AG20443 (cell line): ENCODE measurements around the gene KLF11.
A peak's percentile ranks its signal among the peaks of the same experiment; 100 is the strongest.

Experiments
- DNase-seq: peaks from one replicate; pipeline ENCODE4 v3.0.0; 2012; ENCODE audit warnings: low spot score, mixed read lengths

Gene KLF11

DNA sequence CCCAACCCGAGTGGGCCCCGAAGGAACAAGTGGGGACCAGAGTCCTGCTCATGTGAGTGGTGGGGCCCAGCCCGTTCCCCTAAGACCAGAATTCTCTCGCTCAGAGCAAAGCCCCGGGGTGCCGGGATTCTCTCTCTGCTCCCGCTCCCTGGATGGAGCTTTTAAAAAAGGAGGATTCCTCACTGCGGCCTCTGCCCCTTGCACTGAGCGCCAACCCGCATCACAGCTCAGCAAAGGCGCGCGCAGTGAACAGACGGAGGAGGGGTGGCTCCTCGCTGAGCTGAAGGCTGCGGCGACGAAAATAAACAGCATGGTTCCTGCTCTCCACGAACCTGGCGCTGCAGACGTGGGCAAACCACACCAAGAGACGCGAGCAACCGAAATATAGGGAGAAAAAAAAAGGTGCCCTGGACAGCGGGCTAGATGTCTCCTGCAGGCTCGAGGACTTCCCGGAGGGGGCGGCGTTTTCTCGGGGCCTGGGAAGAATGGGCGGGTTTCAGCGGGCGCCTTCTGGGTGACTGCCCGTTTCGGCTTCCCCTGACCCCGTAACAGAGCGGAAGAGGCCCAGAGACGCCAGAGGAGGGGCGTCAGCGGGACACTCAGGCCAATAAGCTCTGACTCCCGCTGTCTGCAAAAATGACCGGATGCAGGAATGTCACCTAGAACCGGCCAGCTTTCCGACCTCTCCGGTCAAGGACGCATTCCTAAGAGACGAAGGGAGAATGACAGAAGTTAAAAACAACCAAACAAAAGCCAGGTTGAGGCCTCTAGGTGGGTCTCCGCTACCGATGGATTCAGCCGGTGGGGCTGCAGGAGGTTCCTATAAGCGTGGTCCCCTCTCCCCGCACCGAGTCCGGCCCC lies 819 bp upstream of the KLF11 start:
- peak; percentile 70 for DNase-seq

GRCh38 chr2:10043906-10044601 lies 704 bp downstream of the KLF11 start:
- DNase-seq: peak; percentile 97

DNA sequence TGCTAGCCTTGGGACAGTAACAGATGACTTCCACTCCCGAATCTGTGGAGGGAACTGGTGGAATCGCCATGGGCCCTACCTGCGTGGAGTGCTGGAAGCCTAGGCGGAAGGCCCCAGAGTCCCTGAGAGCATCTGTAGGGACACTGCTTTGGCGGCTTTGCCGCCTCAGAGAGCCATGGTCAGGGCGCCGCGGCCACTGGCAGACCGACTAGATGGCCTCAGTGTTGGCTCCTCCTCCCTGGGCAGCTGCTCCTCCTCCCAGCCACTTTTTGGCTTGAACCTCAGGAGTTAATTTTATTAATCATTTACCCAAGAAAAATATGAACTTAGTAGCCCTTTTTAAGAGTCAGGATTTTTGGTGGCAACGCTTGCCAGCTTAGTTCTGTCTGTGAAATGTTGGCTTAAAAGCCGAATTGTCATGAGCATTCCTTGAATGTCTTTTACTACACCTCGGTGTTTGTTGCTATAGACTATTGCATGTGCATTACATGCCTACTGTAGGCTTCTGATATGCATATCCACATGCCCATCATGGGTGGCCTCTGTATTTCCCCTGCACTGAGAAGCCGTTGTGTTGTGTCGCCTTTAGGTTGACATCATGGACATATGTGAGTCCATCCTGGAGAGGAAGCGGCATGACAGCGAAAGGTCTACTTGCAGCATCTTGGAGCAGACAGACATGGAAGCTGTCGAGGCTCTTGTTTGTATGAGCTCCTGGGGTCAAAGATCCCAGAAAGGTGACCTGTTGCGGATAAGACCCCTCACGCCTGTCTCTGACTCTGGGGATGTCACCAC lies 2.4 kb downstream of the KLF11 start:
- no peak for DNase-seq

DNA sequence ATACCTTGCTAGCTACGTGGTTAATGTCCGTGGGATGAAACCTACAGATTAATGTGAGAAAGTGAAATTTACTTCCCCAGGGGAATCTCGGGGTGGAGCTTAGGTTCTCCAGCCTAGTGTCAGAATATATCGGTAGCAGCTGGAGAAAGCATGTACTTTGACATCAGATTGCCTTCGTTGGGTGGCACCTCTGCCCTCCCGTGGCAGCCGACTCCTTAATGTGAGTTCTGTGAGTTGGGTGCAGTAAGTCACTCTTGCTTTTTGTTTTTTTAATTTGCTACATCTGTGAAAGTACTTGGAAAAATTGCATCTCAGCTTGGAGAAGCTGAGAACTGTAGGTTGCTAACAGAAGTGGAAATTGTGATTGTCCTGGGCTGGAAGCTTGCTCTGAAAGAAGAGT lies 3.6 kb downstream of the KLF11 start:
- DNase-seq: no peak

DNA sequence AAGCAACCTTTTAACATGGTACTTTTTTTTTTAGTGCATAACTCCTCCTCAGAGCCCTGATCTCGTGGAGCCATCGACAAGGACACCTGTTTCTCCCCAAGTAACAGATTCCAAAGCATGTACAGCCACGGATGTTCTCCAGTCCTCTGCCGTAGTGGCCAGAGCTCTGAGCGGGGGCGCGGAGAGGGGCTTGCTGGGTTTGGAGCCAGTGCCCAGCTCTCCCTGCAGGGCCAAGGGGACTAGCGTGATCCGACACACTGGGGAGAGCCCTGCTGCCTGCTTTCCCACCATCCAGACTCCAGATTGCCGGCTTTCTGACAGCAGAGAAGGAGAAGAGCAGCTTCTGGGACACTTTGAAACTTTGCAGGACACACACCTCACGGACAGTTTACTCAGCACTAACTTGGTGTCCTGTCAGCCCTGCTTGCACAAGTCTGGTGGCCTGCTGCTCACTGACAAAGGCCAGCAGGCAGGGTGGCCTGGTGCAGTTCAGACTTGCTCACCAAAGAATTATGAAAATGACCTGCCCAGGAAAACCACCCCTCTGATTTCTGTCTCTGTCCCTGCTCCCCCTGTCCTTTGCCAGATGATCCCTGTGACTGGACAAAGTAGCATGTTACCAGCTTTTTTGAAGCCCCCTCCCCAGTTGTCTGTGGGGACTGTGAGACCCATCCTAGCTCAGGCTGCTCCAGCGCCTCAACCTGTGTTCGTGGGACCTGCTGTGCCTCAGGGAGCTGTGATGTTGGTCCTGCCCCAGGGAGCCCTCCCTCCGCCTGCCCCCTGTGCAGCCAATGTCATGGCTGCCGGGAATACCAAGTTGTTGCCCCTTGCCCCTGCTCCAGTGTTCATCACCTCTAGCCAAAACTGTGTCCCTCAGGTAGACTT lies 4.5 kb downstream of the KLF11 start:
- no peak for DNase-seq

GRCh38 chr2:10048501-10049171 lies 5.3 kb downstream of the KLF11 start:
- DNase-seq: peak; percentile 65

GRCh38 chr2:10052216-10052615 lies 8.9 kb downstream of the KLF11 start:
- DNase-seq: no peak

DNA sequence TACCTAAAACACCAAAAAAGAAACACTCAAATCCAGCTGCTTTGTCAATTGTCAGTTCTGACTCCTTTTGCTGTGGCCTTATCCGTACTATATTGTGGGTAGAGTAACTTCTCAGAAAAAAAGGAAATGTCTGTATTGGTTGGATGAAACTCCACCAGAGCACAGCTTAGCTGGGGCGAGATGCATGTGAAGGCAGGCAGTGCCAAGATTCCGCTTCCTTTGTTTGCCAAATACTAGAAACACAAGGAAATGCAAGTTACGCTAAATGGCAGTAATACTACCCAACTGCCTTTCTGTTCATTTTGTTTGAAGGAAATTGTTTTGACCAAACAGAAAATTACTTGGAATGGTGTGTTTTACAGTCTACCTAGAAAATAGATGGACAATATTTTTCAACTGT lies 10.0 kb downstream of the KLF11 start:
- no peak for DNase-seq

GRCh38 chr2:10054424-10054823 lies 11.1 kb downstream of the KLF11 start:
- DNase-seq: no peak

DNA sequence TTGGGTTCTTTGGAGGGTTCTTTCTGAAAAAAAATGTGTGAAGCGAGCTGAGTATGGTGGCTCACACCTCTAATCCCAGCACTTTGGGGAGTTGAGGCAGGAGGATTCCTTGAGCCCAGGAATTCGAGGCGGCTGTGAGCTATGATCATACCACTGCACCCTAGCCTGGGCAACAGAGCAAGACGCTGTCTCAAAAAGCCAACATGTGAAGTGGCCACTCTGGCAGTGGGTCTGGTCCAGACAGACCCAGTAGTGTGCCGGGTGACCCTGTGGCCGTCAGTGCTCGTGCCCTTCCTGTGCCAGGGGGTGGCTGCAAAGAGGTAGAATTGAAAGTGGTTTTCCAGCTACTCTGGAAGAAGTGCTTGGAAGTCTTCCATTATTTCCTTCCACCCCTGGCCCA lies 11.6 kb downstream of the KLF11 start:
- no peak for DNase-seq

GRCh38 chr2:10056439-10056838 lies 13.1 kb downstream of the KLF11 start:
- DNase-seq: no peak

DNA sequence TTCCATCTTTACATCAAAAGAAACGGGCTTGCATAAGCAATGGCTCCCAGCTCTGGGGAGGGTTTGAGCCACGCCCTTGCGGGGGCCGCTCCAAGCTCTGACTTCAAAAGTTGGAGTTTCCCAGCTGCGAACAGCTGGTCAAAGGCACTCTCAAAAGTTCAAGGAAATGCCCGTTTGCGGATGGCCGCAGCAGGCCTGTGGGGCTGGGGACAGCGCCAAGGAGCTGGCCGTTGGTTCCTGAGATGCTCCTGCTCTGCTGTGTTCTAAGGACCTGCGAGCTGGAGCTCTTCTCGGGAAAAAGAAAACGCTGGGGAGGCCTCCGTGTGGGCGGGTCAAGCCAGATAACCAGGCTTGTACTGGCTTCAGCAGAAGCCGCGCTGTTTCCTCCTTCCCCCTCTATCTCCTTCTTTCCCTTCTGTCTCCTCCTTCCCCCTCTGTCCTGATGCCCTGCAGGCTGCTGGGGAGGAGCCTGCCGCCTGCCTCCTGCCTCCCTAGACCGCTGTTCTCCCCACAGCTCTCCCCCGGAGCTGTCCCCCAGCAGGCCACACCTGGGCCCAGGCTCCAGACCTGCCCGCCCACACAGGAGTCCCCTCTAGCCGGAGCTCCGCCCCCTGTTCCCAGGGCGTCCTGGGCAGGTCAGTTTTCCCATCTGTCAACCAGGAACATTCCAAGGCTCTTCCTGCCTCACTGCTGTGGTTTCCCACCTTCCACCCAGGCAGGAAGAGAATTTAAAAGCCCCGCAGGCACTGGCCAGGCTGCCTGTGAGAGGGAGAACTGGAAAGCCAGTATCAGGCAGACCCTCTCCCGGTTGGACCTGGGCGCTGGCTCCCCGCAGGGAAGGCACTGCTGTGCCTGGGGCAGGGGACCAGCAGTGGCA lies 14.1 kb downstream of the KLF11 start:
- DNase-seq: peak; percentile 87

DNA sequence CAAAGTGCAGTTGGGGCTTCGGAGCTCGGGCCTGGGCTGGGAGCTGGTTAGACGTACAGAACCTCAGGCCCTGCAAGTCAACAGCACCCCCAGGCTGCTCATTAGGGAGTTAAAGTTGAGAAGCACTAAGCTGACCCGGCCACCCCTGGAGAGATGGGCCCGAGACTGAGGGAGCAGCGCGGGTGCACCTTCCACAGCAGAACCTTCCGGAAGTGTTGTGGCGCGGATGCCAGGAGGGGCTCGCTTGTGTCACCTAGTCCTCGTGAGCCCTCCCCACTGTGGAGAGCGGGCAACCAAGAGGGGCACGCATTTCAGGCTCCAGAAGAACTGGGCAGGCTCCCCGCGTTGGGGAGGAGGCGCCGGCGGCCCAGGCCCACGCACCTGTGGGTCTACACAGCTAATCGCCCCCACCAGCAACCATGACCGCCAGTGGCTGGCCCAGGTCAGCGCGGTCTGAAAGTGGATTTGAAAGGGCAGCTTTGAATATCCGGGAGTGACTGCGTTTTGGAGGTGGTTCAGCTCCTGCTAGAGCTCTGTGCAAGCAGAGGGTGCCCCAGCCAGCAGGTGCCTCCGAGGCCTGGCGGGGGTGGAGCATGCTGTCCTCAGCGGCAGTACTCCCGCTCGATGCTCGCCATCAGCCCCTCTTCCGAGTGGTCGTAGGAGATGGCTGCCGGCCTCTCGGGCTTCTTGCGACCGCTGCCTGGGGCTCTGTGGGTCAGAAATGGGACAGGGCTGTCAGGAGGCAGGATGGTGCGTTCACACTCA lies 15.1 kb downstream of the KLF11 start:
- no peak for DNase-seq

DNA sequence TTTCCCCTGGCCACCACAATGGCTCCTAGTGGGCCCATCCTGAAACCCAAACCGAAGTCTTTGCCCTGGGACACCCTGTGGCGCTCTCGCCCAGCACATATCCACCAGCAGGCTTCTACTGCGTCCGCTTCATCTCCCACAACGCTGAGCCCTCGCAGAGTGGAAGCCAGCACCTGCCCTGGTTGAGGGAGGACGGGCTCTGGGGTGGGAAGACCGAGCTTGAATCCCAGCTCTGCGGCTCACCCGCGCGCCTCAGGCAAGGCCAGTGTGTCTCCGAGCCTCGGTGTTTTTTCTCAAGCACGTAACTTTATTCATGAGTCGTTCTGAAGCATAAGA lies 15.6 kb downstream of the KLF11 start:
- no peak for DNase-seq

DNA sequence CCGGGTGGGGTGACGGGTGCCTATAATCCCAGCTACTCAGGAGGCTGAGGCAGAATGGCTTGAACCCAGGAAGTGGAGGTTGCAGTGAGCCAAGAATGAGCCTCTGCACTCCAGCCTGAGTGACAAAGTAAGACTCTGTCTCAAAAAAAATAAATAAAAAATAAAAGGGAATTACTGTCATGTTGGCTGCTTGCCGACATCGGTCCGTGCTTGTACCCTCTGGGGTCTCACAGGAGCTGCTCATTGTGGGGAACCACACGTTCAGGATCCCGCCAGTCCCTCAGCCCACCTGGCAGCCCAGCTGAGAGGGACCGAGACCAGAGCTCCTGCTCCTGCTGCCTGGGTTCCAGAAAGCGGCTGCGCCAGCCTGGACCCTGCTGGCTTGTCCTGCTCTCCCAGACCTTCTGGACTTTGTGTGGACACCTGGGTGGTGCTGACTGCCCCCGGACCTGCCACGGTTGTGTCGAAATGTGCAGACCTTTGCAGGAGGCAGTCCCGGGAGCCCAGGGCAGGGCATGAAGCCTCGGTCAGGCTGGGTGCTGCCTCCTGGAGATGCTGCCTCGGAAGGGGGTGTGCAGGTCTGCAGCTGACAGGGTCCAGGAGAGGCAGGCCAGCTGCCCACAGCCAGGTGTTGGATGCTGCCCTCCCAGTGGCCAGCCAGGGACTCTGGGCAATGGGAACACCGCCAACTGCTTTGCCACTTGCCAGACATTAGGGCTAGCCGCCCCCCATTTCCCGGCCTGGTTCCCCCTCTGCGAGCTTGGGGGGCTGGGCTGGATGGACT lies 16.4 kb downstream of the KLF11 start:
- DNase-seq: no peak

GRCh38 chr2:10061221-10061925 lies 18.0 kb downstream of the KLF11 start:
- no peak for DNase-seq

GRCh38 chr2:10062931-10063365 lies 19.6 kb downstream of the KLF11 start:
- DNase-seq: no peak

DNA sequence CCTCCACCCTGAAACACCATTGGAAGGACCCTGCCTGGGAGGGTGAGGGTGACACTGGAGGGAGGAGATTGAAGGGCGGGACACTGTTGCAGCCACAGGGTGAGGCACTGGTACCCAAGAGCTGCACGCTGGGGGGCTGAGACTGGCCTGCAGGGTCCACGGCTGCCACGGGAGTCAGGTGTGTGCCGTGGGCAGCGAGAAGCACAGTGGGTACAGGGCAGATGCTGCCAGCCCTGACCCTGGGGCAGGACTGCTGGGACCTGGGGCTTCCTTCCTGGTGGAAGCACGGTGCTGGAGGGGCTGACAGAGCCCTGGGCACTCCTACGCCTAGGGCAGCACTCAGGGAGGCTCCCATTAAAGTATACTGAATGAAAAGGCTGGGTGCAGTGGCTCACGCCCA lies 20.2 kb downstream of the KLF11 start:
- no peak for DNase-seq
